CD4-positive, alpha-beta memory T cell (primary cell): ENCODE measurements around the gene CD7. TPM values are rescaled to one million over a fixed set of nuclear protein-coding genes. Genes with fewer than 3 reads are reported as not detected.

Source experiments
- CTCF ChIA-PET: fragments of 350-600 bp; sonication (Branson Sonifier 250); formaldehyde crosslinking; loops from one replicate; lab custom pipeline; 2021; ENCODE audit warnings: inconsistent platforms; ENCODE audit not compliant: partially characterized antibody; lab: Charles Lee
- POLR2A ChIA-PET: fragments of 350-600 bp; sonication (Branson Sonifier 250); formaldehyde crosslinking; loops from one replicate; lab custom pipeline; 2021; ENCODE audit not compliant: partially characterized antibody; lab: Charles Lee
- DNase-seq, 5 donors: peaks; one replicate each; pipeline versions ENCODE4 v3.0.0 to v3.0.0-alpha.2; 2020 to 2022; ENCODE audit warnings: mixed read lengths in 1 of 5
- H3K27ac ChIP-seq: one replicate; pipeline ENCODE4 v1.7.0; 2013; ENCODE audit warnings: low read depth, low read length
- H3K27me3 ChIP-seq: 2 replicates; pipeline ENCODE4 v1.7.0; 2013; ENCODE audit warnings: mild to moderate bottlenecking, low read length, moderate library complexity; ENCODE audit not compliant: insufficient read depth
- H3K36me3 ChIP-seq: 2 replicates; pipeline ENCODE4 v1.7.0; 2013; ENCODE audit warnings: mild to moderate bottlenecking, low read length, moderate library complexity; ENCODE audit not compliant: insufficient read depth
- H3K4me1 ChIP-seq: 2 replicates; pipeline ENCODE4 v1.7.0; 2013; ENCODE audit warnings: mild to moderate bottlenecking, low read length, moderate library complexity; ENCODE audit not compliant: insufficient read depth
- H3K4me3 ChIP-seq, 2 donors: one replicate each; pipeline ENCODE4 v1.7.0; 2013; ENCODE audit warnings: low read length in 2 of 2, mild to moderate bottlenecking in 1 of 2
- H3K9me3 ChIP-seq, 2 donors: one replicate each; pipeline ENCODE4 v1.7.0; 2013; ENCODE audit warnings: low read length in 2 of 2, control low read depth in 1 of 2; ENCODE audit not compliant: control insufficient read depth in 1 of 2
- H3K27ac Mint-ChIP-seq, 7 donors: one replicate each; pipeline ENCODE4 v1.8.0; 2020 to 2021; ENCODE audit warnings: mixed read lengths in 7 of 7, mild to moderate bottlenecking in 6 of 7, inconsistent platforms in 3 of 7, moderate library complexity in 3 of 7
- H3K27me3 Mint-ChIP-seq, 2 donors: one replicate each; pipeline ENCODE4 v1.8.0; 2020 to 2021; ENCODE audit warnings: mixed read lengths in 2 of 2
- H3K36me3 Mint-ChIP-seq, 2 donors: one replicate each; pipeline ENCODE4 v1.8.0; 2020 to 2021; ENCODE audit warnings: mixed read lengths in 2 of 2, inconsistent platforms in 1 of 2, mild to moderate bottlenecking in 1 of 2
- H3K4me1 Mint-ChIP-seq, 4 donors: one replicate each; pipeline ENCODE4 v1.8.0; 2020 to 2021; ENCODE audit warnings: mixed read lengths in 4 of 4, mild to moderate bottlenecking in 1 of 4
- H3K4me3 Mint-ChIP-seq, 8 donors: one replicate each; pipeline ENCODE4 v1.8.0; 2020 to 2021; ENCODE audit warnings: mixed read lengths in 8 of 8, mild to moderate bottlenecking in 7 of 8, moderate library complexity in 6 of 8, inconsistent platforms in 3 of 8
- H3K9me3 Mint-ChIP-seq, 8 donors: one replicate each; pipeline ENCODE4 v1.8.0; 2020 to 2021; ENCODE audit warnings: mixed read lengths in 8 of 8, mild to moderate bottlenecking in 5 of 8, inconsistent platforms in 3 of 8, moderate library complexity in 1 of 8
- intact Hi-C: fragments of 100-400 bp; cut with micrococcal nuclease; formaldehyde crosslinking; loops from one replicate; pipeline ENCODE4 v1.15.1; 2023
- polyA plus RNA-seq, 2 donors: library from polyadenylated mRNA; unstranded; fragments of 300-500 nt; fragmentation: Illumina TruSeq; gene quantifications; one replicate each; pipeline ENCODE4 v1.2.3, GENCODE V29; 2021
- total RNA-seq, 2 experiments: library from RNA; stranded (reverse); gene quantifications; one replicate each; pipeline ENCODE4 v1.2.3, GENCODE V29; 2021

Gene CD7
- total and polyA plus RNA-seq, 4 experiments from 2014 or later: 40.9 to 82.6 (median 47.1) TPM

DNA sequence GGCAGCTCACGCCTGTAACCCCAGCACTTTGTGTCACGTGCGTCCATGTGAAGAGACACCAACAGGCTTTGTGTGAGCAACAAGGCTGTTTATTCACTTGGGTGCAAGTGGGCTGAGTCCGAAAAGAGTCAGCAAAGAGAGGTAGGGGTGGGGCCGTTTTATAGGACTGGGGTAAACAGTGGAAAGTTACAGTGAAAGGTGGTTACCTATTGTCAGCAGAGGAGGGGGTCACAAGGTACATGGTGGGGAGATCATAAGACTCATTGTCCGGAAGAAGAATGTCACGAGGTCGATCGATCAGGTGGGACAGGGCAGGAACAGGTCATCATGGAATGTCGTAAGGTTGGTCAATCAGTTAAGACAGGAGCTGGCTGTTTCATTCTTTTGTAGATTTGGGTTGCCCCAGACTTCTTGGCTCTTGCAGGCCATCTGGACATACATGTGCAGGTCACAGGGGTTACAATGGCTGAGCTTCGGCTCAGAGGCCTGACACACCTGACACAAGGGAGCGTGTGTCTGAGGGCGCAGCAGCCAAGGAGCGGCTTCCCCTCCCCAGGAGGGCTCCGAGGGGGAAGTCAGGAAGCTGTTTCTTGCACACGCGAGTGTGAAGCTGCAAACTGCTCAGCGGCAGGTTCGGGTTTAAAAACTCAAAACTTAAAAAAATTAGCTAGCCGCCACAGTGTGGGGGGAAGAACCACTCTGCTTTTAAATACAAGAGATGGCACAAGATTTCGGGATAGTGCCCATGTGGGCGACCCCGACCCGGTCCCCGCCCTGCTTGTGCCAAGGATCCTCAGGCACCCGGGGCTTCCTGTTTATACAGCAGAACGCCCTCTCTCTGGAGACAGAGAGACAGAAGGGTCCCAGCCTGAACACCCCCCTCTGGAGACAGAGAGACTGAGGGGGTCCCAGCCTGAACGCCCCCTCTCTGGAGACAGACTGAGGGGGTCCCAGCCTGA is 29.2 kb upstream of the CD7 start:
- H3K4me3 Mint-ChIP-seq: no peak overlapping the region
- H3K36me3 Mint-ChIP-seq: no peaks in the 10 kb centered on the region
- intact Hi-C loops: no loop called here
- no peak overlapping the region for H3K27ac Mint-ChIP-seq
- ChIA-PET POLR2A (no interaction called here), CTCF (no interaction called here)
- no peak for DNase-seq
- H3K9me3 Mint-ChIP-seq: no peaks in the 10 kb centered on the region
- Histone ChIP-seq H3K9me3 (no peaks in the 10 kb centered on the region), H3K27me3 (no peaks in the 10 kb centered on the region), H3K27ac (no peak overlapping the region), H3K36me3 (no peaks in the 10 kb centered on the region), H3K4me3 (no peak overlapping the region), H3K4me1 (peaks cover 6% of the 10 kb centered on the region)
- H3K4me1 Mint-ChIP-seq: peaks cover 0 to 8% (median 4%) of the 10 kb centered on the region in 4 donors
- peaks cover 2 to 5% of the 10 kb centered on the region in 2 donors for H3K27me3 Mint-ChIP-seq

- H3K27me3 ChIP-seq: no peaks in the 10 kb centered on the region
- no peaks in the 10 kb centered on the region for H3K36me3 Mint-ChIP-seq
These were observed 28.0 kb upstream of the CD7 start for GRCh38 chr17:82345151-82345976.

GRCh38 chr17:82344175-82344907 is 26.9 kb upstream of the CD7 start:
- Histone ChIP-seq H3K9me3 (no peaks in the 10 kb centered on the region), H3K4me3 (no peak overlapping the region), H3K36me3 (no peaks in the 10 kb centered on the region), H3K27me3 (no peaks in the 10 kb centered on the region), H3K4me1 (peaks cover 6% of the 10 kb centered on the region), H3K27ac (no peak overlapping the region)
- intact Hi-C loops: no loop called here
- Mint-ChIP-seq H3K36me3 (no peaks in the 10 kb centered on the region), H3K9me3 (no peaks in the 10 kb centered on the region), H3K4me3 (no peak overlapping the region), H3K4me1 (peaks cover 0 to 7% (median 4%) of the 10 kb centered on the region in 4 donors), H3K27me3 (peaks cover 2% of the 10 kb centered on the region in 2 donors), H3K27ac (no peak overlapping the region)
- ChIA-PET POLR2A (interaction anchor here (1.2 to 2.5 kb wide), 2 partner anchors 11 to 46 kb away, joined by 3 to 7 read pairs; partner anchors contain the start of gene SECTM1), CTCF (interaction anchor here (0.6 to 0.8 kb wide), 3 partner anchors 71 to 210 kb away, joined by 3 to 5 read pairs (median 3); no protein-coding TSS in a partner anchor)
- DNase-seq: no peak

More at GRCh38 chr17:82345151-82345976, 28.0 kb upstream of the CD7 start:
- Histone ChIP-seq H3K4me1 (peaks cover 6% of the 10 kb centered on the region), H3K36me3 (no peaks in the 10 kb centered on the region), H3K9me3 (no peaks in the 10 kb centered on the region), H3K4me3 (no peak overlapping the region), H3K27ac (no peak overlapping the region)
- Mint-ChIP-seq H3K4me1 (peaks cover 0 to 7% (median 4%) of the 10 kb centered on the region in 4 donors), H3K27ac (no peak overlapping the region), H3K9me3 (no peaks in the 10 kb centered on the region), H3K4me3 (no peak overlapping the region), H3K27me3 (peaks cover 2 to 5% of the 10 kb centered on the region in 2 donors)
- ChIA-PET CTCF (interaction anchor here (0.6 kb wide), 1 partner anchor 263 kb away, joined by 3 read pairs; no protein-coding TSS in a partner anchor), POLR2A (interaction anchor here (1.2 to 2.5 kb wide), 2 partner anchors 12 to 47 kb away, joined by 3 to 7 read pairs; partner anchors contain the start of gene SECTM1)
- no peak for DNase-seq
- intact Hi-C loops: no loop called here

DNA sequence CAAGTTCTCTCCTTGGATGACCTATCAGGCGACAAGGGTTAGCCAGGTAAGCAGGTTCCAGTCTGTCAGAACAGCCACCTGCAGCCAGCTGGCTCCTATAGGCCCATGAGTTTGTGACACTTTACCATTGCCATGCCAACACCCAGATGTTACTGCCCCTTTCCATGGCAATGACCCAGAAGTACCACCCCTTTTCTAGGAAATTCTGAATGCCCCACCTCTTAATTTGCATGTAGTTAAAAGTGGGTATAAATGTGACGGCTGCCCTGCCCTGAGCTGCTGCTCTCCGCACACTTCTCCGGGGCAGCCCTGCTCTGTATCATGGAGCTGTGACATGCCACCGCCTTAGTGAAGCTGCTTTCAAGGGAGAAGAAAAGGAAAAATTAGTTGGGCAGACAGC is 26.2 kb upstream of the CD7 start:
- CTCF ChIA-PET: interaction anchor here (0.6 to 0.8 kb wide), 3 partner anchors 71 to 211 kb away, joined by 3 to 5 read pairs (median 3); no protein-coding TSS in a partner anchor
- intact Hi-C loops: no loop called here
- Histone ChIP-seq H3K27me3 (no peaks in the 10 kb centered on the region), H3K27ac (no peak overlapping the region), H3K4me1 (peaks cover 6% of the 10 kb centered on the region), H3K4me3 (no peak overlapping the region), H3K9me3 (no peaks in the 10 kb centered on the region), H3K36me3 (no peaks in the 10 kb centered on the region)
- Mint-ChIP-seq H3K4me3 (no peak overlapping the region), H3K4me1 (peaks cover 6 to 11% (median 8%) of the 10 kb centered on the region in 4 donors), H3K9me3 (no peaks in the 10 kb centered on the region), H3K36me3 (no peaks in the 10 kb centered on the region), H3K27me3 (peaks cover 0 to under 1% of the 10 kb centered on the region in 2 donors), H3K27ac (no peak overlapping the region)
- no peak for DNase-seq
- POLR2A ChIA-PET: interaction anchor here (2.5 kb wide), 1 partner anchor 10 kb away, joined by 7 read pairs; the partner anchor contains the start of gene SECTM1

DNA sequence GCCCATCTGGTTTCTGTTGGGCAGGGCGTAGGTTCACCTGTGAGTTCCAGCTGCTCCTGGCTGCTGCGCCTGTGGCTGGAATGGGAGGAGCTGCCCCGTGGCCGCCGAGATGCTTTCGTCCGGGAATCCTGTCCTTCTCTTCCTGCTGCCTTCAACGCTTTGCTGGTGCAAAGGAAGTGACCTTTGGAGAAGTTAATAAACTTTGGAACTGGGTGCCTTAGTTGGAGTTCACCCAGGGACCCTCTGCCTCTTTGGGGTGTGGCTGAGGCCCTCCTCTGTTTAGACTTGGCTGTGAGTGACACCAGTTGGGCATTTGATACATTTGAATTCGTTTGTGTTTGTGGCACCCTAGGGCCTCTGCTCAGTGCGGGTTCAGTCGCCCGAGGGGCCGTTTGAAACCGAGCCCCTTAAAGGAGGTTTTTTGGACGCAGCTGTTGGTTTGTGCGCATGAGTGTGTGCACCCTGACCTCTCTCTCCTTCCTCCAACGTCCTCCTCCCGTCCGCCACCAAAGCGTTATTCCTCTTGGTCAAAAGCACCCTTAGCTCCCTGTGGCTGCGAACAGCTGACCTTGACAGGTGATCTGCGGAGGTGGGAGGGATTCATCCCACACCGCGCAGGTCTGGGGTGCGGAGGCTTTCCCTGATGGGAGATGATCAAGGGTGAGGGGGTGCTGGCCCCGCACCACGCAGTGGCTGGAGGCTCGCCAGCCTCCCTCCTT is 25.1 kb upstream of the CD7 start:
- Mint-ChIP-seq H3K27ac (no peak overlapping the region), H3K4me3 (no peak overlapping the region), H3K36me3 (no peaks in the 10 kb centered on the region), H3K4me1 (peaks cover 7 to 14% (median 8%) of the 10 kb centered on the region in 4 donors), H3K27me3 (no peaks in the 10 kb centered on the region), H3K9me3 (no peaks in the 10 kb centered on the region)
- H3K4me3 ChIP-seq: no peak overlapping the region
- intact Hi-C loops: no loop called here
- ChIA-PET POLR2A (interaction anchor here (2.5 kb wide), 1 partner anchor 9 kb away, joined by 7 read pairs; the partner anchor contains the start of gene SECTM1), CTCF (no interaction called here)
- no peaks in the 10 kb centered on the region for H3K9me3 ChIP-seq
- H3K27me3 ChIP-seq: no peaks in the 10 kb centered on the region
- H3K27ac ChIP-seq: no peak overlapping the region
- no peaks in the 10 kb centered on the region for H3K36me3 ChIP-seq
- peaks cover 6% of the 10 kb centered on the region for H3K4me1 ChIP-seq
- no peak for DNase-seq
